GM18858 (cell line): Measurements from ENCODE around the gene SH3RF2.
"Not testable (repeated sequence)": the region's sequence is repeated elsewhere in the genome, so short reads cannot be mapped to it uniquely, and the experiment has no call there.

ENCODE experiments used
- ATAC-seq: cut with Tn5 transposase; IDR thresholded peaks from one replicate; pipeline ENCODE4 v1.9.1; 2021; ENCODE audit not compliant: unreplicated experiment

Gene SH3RF2

GRCh38 chr5:146002491-146002890 is 66.1 kb downstream of the SH3RF2 start:
- ATAC-seq: no peak

GRCh38 chr5:146003852-146004251 is 67.5 kb downstream of the SH3RF2 start:
- no peak for ATAC-seq

- no peak for ATAC-seq
These were observed 68.9 kb downstream of the SH3RF2 start for GRCh38 chr5:146005264-146005663.

GRCh38 chr5:146005723-146006122 is 69.3 kb downstream of the SH3RF2 start:
- ATAC-seq: no peak

GRCh38 chr5:146006470-146007190 is 70.3 kb downstream of the SH3RF2 start:
- no peak for ATAC-seq

GRCh38 chr5:146007270-146007669 is 70.9 kb downstream of the SH3RF2 start:
- no peak for ATAC-seq

- ATAC-seq: no peak
These were observed 71.6 kb downstream of the SH3RF2 start for GRCh38 chr5:146007989-146008388.

- ATAC-seq: no peak
These were observed 72.6 kb downstream of the SH3RF2 start for GRCh38 chr5:146009020-146009419.

GRCh38 chr5:146010447-146010846 is 74.1 kb downstream of the SH3RF2 start:
- ATAC-seq: not testable (repeated sequence)

- ATAC-seq: no peak
These were observed 77.4 kb downstream of the SH3RF2 start for GRCh38 chr5:146013761-146014160.

GRCh38 chr5:146015001-146015400 is 78.6 kb downstream of the SH3RF2 start:
- ATAC-seq: no peak

- ATAC-seq: no peak
These were observed 80.5 kb downstream of the SH3RF2 start for GRCh38 chr5:146016764-146017484.

GRCh38 chr5:146018514-146019375 is 82.4 kb downstream of the SH3RF2 start:
- no peak for ATAC-seq

GRCh38 chr5:146020100-146020499 is 83.7 kb downstream of the SH3RF2 start:
- no peak for ATAC-seq

GRCh38 chr5:146024034-146024433 is 87.7 kb downstream of the SH3RF2 start:
- ATAC-seq: no peak

GRCh38 chr5:146025114-146025680 is 88.8 kb downstream of the SH3RF2 start:
- ATAC-seq: no peak

GRCh38 chr5:146025681-146026080 is 89.3 kb downstream of the SH3RF2 start:
- ATAC-seq: no peak

GRCh38 chr5:146026307-146027010 is 90.1 kb downstream of the SH3RF2 start:
- ATAC-seq: no peak

- no peak for ATAC-seq
These were observed 91.4 kb downstream of the SH3RF2 start for GRCh38 chr5:146027751-146028150.

GRCh38 chr5:146032911-146033310 is 96.5 kb downstream of the SH3RF2 start:
- no peak for ATAC-seq

- no peak for ATAC-seq
These were observed 97.7 kb downstream of the SH3RF2 start for GRCh38 chr5:146034127-146034526.
